ENCODE measurements around the gene IL9R. TPM values are rescaled to one million over a fixed set of nuclear protein-coding genes. Genes with fewer than 3 reads are reported as not detected.

Gene IL9R
- total RNA-seq, 6 experiments from 2014 or later, result 0.12 to 0.35 TPM; not detected in 4

DNA sequence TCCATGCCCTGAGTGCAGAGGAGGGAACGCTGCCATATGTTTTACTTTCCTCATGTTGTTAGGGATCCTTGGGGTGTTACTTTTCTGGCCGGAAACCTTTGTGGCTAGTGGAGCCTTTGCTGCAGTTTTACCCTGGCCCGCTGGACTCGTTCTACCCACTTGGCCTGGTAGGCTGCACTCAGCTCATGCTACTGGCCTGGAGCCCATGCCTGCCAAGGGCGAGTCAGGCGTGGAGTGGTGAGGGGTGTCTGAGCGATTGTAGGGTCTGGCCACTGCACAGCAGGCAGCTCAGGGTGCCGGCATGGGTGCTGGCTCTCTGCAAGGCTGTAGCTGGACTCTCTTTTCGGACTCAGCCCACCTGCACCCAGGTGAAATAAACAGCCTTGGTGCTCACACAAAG, 41.4 kb upstream of the IL9R start:
- Mint-ChIP-seq H3K4me3 (no peak overlapping the region), H3K36me3 (ENCODE audit: low read depth) (no peaks in the 10 kb centered on the region), H3K4me1 (ENCODE audit: low read depth) (no peaks in the 10 kb centered on the region), H3K9me3 (no peaks in the 10 kb centered on the region), H3K27me3 (ENCODE audit: insufficient read depth) (peaks cover 3% of the 10 kb centered on the region), H3K27ac (no peak overlapping the region)
- TF ChIP-seq, protein P1, sequence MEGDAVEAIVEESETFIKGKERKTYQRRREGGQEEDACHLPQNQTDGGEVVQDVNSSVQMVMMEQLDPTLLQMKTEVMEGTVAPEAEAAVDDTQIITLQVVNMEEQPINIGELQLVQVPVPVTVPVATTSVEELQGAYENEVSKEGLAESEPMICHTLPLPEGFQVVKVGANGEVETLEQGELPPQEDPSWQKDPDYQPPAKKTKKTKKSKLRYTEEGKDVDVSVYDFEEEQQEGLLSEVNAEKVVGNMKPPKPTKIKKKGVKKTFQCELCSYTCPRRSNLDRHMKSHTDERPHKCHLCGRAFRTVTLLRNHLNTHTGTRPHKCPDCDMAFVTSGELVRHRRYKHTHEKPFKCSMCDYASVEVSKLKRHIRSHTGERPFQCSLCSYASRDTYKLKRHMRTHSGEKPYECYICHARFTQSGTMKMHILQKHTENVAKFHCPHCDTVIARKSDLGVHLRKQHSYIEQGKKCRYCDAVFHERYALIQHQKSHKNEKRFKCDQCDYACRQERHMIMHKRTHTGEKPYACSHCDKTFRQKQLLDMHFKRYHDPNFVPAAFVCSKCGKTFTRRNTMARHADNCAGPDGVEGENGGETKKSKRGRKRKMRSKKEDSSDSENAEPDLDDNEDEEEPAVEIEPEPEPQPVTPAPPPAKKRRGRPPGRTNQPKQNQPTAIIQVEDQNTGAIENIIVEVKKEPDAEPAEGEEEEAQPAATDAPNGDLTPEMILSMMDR (IDR thresholded peaks at IDR 0.05), result no peak
- no peak for DNase-seq

DNA sequence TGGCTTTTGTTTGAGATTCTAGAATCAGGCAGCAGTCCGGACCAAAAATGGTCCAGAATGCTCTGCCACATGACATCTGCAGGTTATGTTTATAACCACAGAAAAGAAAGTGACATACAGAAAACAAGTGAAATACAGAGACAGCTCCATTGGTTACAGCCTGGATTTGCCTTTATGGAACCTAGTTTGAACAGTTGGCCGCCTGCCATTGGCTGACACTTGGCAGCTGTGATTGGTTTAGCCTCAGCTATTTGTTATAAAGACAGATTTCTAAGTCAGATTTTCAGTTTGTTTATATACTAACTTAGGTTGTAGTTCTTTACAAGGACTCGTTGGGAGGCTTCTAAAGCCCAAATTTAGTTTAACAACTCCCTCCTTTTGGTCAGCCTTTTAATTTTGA, 40.8 kb upstream of the IL9R start:
- Mint-ChIP-seq H3K9me3 (no peaks in the 10 kb centered on the region), H3K4me3 (no peak overlapping the region), H3K27ac (no peak overlapping the region), H3K36me3 (ENCODE audit: low read depth) (no peaks in the 10 kb centered on the region), H3K27me3 (ENCODE audit: insufficient read depth) (peaks cover 3% of the 10 kb centered on the region), H3K4me1 (ENCODE audit: low read depth) (no peaks in the 10 kb centered on the region)
- DNase-seq, result no peak
- TF ChIP-seq, protein P1 (IDR thresholded peaks at IDR 0.05), result no peak

DNA sequence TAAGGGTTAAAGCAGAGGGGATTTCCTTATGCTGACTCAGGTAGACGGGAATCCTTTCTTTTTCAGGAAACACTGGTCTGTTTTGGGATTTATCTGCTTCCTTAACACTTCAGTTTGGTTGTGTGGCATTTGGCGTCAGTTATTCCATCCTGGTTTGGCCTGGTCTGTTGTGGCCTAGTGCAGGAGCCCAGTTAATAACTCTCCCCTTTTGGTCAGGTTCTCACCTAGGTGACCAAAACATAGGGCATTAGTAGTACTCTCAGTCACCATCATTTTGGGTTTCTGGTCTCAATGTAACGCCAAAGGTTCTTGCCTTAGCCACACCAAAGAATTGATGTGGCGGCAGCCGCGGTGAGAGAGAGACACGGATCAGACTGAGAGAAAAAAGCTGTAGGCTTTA, 39.7 kb upstream of the IL9R start:
- H3K27me3 Mint-ChIP-seq (ENCODE audit: insufficient read depth), result peaks cover 3% of the 10 kb centered on the region
- H3K4me1 Mint-ChIP-seq (ENCODE audit: low read depth), result no peaks in the 10 kb centered on the region
- no peaks in the 10 kb centered on the region for H3K36me3 Mint-ChIP-seq (ENCODE audit: low read depth)
- DNase-seq, result no peak
- H3K27ac Mint-ChIP-seq, result no peak overlapping the region
- H3K4me3 Mint-ChIP-seq, result no peak overlapping the region
- no peaks in the 10 kb centered on the region for H3K9me3 Mint-ChIP-seq
- TF ChIP-seq, protein P1 (IDR thresholded peaks at IDR 0.05), result no peak

DNA sequence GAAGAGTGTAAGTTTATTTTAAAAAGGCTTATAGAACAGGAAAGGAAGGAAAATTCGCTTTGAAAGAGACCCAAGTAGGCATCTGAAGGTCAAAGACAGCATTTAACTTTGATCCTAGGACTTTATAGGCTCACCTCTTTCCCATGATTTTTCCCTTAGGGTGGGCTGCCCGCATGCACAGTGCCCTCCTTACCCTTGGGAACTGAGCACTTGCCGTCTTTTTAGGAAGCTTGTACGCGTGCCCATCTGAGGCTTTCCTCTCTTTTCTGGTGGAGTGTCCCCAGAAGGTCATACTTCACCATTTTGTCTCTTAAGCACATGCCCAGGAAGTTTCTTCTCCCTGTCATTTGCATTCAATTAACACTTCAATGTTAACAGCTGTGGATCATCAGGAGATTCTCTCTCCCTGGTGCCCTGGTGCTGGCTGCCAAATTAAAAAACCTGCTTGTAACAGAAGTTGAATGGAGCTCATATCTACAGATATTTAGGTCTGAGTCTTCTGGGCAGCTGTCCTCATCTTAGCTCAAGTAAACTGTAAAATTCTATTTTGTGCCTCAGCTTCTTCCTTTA, 38.4 kb upstream of the IL9R start:
- Mint-ChIP-seq H3K27ac (no peak overlapping the region), H3K4me3 (peak overlapping the region; percentile 1; the same call in 1 of the 2 replicates), H3K4me1 (ENCODE audit: low read depth) (no peaks in the 10 kb centered on the region), H3K27me3 (ENCODE audit: insufficient read depth) (peaks cover 5% of the 10 kb centered on the region), H3K9me3 (no peaks in the 10 kb centered on the region; the same call in 1 of the 2 replicates), H3K36me3 (ENCODE audit: low read depth) (no peaks in the 10 kb centered on the region)
- TF ChIP-seq, protein P1 (IDR thresholded peaks at IDR 0.05), result no peak
- no peak for DNase-seq

DNA sequence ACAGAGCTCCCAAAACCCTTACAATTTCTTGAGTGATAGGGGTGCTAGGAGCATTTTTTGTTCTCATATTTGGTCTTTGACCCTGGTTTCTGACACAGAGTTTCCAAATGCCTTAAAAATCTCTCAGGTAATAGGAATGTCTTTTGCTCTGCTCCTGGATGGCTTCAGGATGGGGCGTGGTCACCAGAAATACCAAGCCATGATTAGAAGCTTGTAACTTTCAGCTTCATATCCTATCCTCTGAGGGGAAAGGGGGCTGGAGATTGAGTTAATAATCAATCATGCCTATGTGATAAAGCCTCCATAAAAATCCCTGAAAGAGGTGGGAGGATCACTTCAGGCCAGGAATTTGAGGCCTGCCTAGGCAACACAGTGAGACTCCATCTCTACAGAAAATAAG, 34.6 kb upstream of the IL9R start:
- H3K27me3 Mint-ChIP-seq (ENCODE audit: insufficient read depth), result peaks cover 4% of the 10 kb centered on the region
- H3K4me1 Mint-ChIP-seq (ENCODE audit: low read depth), result no peaks in the 10 kb centered on the region
- no peak for DNase-seq
- no peaks in the 10 kb centered on the region; the same call in 1 of the 2 replicates for H3K9me3 Mint-ChIP-seq
- H3K4me3 Mint-ChIP-seq, result no peak overlapping the region
- no peaks in the 10 kb centered on the region for H3K36me3 Mint-ChIP-seq (ENCODE audit: low read depth)
- TF ChIP-seq, protein P1 (IDR thresholded peaks at IDR 0.05), result no peak
- no peak overlapping the region for H3K27ac Mint-ChIP-seq
